ENCODE results near the gene ZFHX3. TPM values are rescaled to one million over a fixed set of nuclear protein-coding genes. Genes with fewer than 3 reads are reported as not detected.

Gene ZFHX3
- total RNA-seq, 1 donor from 2014 or later, result 68.1 TPM

DNA sequence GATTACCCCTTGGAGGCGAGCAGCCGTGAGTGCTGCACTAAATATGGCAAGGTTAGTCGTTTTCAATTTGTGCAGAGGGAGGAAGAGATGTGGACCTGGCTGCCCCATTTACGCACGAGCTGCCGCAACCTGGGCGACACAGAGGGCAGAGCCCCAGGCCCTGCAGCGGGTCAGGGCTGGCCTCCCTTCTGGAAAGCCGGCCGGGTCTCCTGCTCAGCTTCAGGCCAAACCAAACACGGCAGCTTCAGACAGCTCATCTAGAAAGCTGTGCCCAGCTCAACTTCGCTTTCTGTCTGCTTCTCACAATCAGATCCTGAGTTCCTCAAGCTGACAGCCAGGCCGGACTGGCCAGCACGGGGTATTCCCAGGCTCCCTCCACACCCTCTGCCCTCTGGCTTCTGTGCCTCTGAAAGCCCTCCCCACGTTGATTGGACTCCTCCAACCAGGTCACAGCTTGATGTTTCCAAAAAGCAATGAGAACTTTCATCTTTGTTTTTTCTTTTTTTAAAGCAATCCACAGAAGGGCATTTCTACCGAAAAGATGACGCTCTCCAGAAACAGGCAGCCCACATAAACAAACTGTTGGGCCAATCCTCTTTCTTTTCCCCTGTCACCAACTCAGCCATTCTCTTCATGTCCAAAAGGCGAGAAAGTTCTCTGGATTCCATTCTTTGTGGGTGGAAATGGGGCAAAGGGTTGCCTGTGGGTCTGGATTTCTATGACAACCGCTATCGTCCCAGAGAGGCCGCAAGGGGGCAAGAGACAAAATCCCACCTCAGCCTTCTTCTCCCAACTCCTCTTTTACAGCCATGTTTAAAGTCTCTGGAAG lies 189.0 kb downstream of the ZFHX3 start:
- Mint-ChIP-seq H3K4me3 (no peak overlapping the region), H3K27ac (peak overlapping the region; percentile 41), H3K27me3 (ENCODE audit: low read depth) (no peaks in the 10 kb centered on the region), H3K36me3 (peaks cover 7% of the 10 kb centered on the region), H3K4me1 (peaks cover 31% of the 10 kb centered on the region), H3K9me3 (no peaks in the 10 kb centered on the region)
- TF ChIP-seq, protein P1, sequence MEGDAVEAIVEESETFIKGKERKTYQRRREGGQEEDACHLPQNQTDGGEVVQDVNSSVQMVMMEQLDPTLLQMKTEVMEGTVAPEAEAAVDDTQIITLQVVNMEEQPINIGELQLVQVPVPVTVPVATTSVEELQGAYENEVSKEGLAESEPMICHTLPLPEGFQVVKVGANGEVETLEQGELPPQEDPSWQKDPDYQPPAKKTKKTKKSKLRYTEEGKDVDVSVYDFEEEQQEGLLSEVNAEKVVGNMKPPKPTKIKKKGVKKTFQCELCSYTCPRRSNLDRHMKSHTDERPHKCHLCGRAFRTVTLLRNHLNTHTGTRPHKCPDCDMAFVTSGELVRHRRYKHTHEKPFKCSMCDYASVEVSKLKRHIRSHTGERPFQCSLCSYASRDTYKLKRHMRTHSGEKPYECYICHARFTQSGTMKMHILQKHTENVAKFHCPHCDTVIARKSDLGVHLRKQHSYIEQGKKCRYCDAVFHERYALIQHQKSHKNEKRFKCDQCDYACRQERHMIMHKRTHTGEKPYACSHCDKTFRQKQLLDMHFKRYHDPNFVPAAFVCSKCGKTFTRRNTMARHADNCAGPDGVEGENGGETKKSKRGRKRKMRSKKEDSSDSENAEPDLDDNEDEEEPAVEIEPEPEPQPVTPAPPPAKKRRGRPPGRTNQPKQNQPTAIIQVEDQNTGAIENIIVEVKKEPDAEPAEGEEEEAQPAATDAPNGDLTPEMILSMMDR (IDR thresholded peaks at IDR 0.05; ENCODE audit: unreplicated experiment), result no peak
- no peak for DNase-seq (ENCODE audit: low spot score in 2 of 2, unreplicated experiment in 2 of 2)

DNA sequence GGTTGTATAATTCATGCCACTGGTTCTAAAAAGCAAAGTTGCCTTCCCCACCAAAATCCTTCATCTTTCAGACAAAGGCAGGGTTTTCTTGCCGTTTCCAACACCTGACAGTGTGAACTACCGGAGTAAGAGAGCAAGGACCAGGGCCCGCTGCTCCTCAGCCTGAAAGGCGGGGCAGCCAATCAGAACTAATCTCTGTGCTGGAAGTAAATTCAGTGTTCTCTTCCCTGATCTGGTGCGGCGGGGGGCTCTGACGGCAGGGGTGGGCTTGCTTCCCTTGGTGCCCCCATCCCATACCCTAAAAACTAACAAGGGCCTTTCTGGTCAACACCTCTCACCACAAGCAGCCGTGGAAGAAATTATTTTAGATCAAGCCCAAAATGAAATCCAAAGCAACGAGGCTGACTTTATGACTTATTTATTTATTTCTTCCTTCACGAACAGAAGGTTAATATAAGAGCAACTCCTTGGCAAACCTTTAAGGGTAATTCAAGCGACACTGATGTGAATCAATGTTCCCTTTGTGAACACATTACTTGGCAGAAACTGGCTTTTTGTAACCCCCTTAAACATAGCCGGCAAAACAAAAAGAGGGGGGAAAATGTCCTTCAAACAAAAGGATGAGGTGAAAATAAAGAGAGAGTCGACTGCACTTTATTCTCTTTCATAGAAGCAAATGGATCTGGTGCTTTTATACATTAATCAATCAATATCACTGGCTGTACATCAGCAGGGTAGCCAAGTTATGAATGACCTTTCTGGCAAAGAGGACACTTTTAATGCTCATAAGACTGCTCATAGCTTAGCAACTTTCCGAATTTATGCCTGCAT lies 189.9 kb downstream of the ZFHX3 start:
- Mint-ChIP-seq H3K4me3 (no peak overlapping the region), H3K9me3 (no peaks in the 10 kb centered on the region), H3K27me3 (ENCODE audit: low read depth) (no peaks in the 10 kb centered on the region), H3K36me3 (peaks cover 3% of the 10 kb centered on the region), H3K4me1 (peaks cover 31% of the 10 kb centered on the region), H3K27ac (peak overlapping the region; percentile 37)
- TF ChIP-seq, protein P1 (IDR thresholded peaks at IDR 0.05; ENCODE audit: unreplicated experiment), result no peak
- no peak for DNase-seq (ENCODE audit: low spot score in 2 of 2, unreplicated experiment in 2 of 2)

DNA sequence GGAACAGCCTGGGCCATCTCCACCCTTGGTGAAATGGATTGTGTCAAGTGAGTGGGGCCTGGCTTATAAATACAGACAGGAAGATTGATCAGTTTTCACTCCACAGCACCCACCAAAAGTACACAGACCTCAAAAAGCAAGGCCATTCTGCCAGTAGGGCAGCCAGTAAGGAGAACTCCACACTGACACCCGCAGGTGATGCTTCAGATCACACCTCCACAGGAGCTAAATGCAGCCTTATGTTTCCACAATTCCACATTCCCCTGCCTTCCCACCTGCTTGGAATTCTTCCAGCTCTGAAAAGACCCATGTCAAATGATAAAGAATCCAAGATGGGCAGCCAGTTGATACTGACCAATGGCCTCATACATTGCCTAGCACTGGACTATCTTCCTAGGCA lies 191.1 kb downstream of the ZFHX3 start:
- Mint-ChIP-seq H3K4me1 (peaks cover 31% of the 10 kb centered on the region), H3K27me3 (ENCODE audit: low read depth) (no peaks in the 10 kb centered on the region)

DNA sequence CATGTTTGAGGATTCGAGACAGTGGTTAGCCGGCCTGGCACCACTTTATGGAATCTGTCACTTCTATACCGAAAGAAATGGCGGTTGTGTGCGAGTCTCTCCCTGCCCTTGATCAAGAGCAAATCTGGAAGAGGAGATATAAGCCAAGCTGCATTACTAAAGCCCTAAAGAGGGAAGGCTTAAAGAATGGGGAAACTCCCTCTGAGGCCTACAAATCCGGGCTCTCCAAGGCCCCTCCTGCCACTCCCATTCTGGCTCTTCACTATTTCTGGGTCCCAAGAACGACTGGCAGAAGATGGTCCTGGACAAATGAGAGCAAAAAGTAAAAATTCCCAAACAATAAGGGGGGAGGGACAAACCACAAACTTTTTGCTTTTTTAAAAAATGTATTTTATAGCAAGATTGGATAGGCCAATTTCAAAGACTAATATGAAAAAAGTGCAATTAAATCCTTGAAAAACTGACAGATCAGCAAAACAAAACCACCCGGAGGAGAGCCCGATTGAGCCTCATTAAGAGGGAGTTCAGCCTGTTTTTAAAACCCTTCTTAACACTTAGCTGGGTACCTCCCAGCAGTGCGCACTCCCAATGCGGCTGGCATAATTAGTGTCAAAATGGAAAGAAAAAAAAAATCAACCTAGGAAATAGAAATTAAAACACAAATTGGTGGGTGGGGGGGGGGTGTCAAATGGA lies 193.5 kb downstream of the ZFHX3 start:
- H3K27ac Mint-ChIP-seq, result peak overlapping the region; percentile 93
- H3K4me1 Mint-ChIP-seq, result peaks cover 31% of the 10 kb centered on the region
- H3K4me3 Mint-ChIP-seq, result no peak overlapping the region
- H3K36me3 Mint-ChIP-seq, result no peaks in the 10 kb centered on the region
- no peaks in the 10 kb centered on the region for H3K27me3 Mint-ChIP-seq (ENCODE audit: low read depth)
- DNase-seq (ENCODE audit: low spot score in 2 of 2, unreplicated experiment in 2 of 2), result no peak
- H3K9me3 Mint-ChIP-seq, result no peaks in the 10 kb centered on the region
- TF ChIP-seq, protein P1 (IDR thresholded peaks at IDR 0.05; ENCODE audit: unreplicated experiment), result no peak

More for the DNA sequence above, 191.1 kb downstream of the ZFHX3 start:
- no peak for DNase-seq (ENCODE audit: low spot score in 2 of 2, unreplicated experiment in 2 of 2)
- Mint-ChIP-seq H3K4me3 (no peak overlapping the region), H3K27ac (no peak overlapping the region), H3K36me3 (no peaks in the 10 kb centered on the region), H3K9me3 (no peaks in the 10 kb centered on the region)
- TF ChIP-seq, protein P1 (IDR thresholded peaks at IDR 0.05; ENCODE audit: unreplicated experiment), result no peak

DNA sequence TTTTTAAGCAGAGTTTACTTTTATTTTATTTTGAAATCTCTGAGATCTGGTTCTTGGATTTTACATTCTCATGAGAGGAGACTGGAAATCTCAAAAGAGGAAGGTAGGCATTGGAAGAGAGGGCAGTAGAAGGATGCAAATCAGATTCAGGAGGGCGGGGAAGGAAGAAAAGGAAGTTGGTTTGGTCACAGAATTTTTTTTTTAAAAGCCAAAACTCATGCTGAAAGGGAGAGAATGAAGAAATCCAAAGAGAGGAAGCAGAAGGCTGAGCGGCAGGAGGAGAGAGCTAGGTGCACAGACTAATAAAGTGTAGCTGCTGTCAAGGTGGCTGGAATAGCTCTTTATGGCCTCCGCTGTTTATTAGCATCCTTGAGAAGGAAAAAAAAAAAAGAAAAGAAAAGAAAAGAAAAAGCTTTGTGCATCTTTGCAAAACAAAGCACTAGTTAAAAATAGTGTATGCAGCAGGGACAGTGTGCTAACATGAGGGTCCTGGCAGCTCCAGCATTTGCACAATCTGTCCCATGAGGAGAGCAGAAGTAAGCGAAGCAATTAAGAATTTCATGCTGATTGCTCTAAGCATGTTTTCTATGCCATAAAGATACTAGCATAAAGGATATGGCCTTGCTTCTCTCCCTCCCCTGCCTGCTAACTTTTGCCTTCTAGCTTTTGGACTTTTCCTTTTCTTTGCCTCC lies 194.2 kb downstream of the ZFHX3 start:
- H3K27me3 Mint-ChIP-seq (ENCODE audit: low read depth), result no peaks in the 10 kb centered on the region
- H3K4me1 Mint-ChIP-seq, result peaks cover 32% of the 10 kb centered on the region
- TF ChIP-seq, protein P1 (IDR thresholded peaks at IDR 0.05; ENCODE audit: unreplicated experiment), result no peak
- H3K36me3 Mint-ChIP-seq, result no peaks in the 10 kb centered on the region
- no peaks in the 10 kb centered on the region for H3K9me3 Mint-ChIP-seq
- no peak for DNase-seq (ENCODE audit: low spot score in 2 of 2, unreplicated experiment in 2 of 2)
- peak overlapping the region; percentile 93 for H3K27ac Mint-ChIP-seq
- H3K4me3 Mint-ChIP-seq, result no peak overlapping the region

Measured in mesothelial cell of epicardium (in vitro differentiated cells).